NAMALWA (cell line): ENCODE data around the gene GMDS.

Source experiments
- DNase-seq: peaks from one replicate; pipeline ENCODE4 v3.0.0-alpha.2; 2015; ENCODE audit warnings: low spot score

GMDS gene

DNA sequence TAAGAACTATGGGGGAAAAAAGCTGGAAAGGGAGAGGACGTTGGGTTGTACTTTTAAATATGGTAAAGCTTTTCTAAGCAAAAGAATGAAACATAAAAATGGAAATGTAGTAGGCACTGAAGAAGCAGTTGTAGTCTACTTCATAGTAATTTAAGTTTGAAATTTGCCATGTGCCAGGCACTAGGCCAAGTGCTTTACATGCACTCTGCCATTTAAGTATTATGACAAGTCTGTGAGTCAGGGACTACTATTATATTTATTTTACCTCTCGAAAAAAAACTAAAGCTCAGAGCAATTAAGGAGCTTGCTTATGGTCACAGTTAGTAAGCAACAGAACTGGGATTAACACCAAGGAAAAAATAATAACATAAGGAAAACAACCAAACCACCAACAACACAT is 257.8 kb downstream of the GMDS start:
- no peak for DNase-seq

GRCh38 chr6:1986454-1987243 is 258.8 kb downstream of the GMDS start:
- DNase-seq: no peak

DNA sequence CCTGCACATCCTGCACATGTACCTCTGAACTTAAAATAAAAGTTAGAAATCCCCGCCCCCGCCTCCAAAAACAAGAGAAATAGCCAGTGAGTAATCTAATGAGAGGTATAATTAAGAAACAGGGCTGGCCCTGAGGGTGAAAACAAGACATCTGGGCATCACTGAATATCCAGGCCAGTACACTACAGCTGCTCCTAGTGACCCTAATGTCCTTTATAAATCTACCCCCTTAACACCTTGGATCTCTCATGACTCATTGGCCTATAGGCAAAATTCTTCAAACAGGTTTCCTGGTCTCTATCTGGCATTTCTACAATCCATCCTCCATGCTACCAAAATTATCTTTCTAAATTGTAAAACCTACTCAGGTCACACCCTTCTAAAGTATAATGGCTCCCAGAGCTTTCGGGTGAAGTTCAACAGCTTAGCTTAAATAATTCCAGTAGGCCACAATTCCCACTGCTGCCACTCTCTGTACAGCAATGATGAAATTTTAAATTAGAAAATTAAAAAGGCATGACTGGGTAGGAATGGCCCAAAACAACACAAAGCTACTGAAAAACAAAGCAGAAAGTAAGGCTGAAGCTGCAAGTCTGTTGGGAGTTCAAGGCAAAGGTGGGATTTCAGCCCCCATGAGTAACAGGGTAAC is 260.9 kb downstream of the GMDS start:
- no peak for DNase-seq

DNA sequence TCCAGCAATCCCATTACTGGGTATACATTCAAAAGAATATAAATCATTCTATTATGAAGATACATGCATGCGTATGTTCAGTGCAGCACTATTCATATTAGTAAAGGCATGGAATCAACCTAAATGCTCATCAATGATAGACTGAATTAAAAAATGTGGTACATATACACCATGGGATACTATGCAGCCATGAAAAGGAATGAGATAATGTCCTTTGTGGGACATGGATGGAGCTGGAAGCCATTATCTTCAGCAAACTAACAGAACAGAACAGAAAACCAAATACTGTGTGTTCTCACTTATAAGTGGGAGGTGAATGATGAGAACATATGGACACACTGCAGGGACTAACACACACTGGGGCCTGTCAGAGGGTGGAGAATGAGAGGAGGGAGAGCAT is 261.6 kb downstream of the GMDS start:
- no peak for DNase-seq

DNA sequence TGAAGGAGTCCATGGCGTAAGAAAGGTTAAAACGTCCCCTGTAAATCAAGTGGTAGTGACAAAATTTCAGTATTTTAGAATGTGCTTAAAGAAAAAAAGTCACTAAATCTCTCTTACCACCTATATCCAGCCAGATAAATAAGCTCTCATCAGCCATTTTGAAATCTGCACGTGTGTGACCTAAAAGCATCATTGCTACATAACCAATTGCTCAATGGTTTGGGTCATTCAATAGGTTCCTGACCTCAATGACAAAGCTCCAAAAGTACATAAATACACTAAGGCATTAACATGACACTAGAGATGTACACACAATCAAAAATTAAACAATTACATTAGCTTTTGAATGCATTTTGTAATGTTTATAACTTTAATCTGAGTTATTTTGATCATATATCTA is 272.4 kb downstream of the GMDS start:
- no peak for DNase-seq

DNA sequence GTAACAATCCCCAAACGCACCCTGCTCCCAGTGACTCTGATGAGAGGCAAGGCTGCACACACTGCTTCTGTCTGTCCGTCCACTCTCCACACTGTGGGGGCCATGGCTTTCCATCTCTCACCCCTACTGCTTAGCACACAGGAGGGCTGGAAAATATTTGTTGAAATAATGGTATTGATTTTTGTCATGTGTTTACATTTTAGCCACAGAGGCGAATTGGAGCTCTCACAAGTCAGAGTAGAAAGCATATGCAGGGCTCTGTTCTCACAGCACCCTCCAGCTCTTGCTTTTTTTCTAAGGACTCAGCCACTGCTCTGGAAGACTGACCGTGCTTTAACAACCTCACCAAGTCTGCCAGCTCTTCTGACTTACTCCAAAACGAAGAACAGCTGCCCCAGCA is 273.8 kb downstream of the GMDS start:
- DNase-seq: no peak

- no peak for DNase-seq
Measured at GRCh38 chr6:1970151-1970561, 275.2 kb downstream of the GMDS start.

GRCh38 chr6:1966713-1967112 is 278.7 kb downstream of the GMDS start:
- DNase-seq: no peak

GRCh38 chr6:1965596-1966224 is 279.7 kb downstream of the GMDS start:
- DNase-seq: no peak

DNA sequence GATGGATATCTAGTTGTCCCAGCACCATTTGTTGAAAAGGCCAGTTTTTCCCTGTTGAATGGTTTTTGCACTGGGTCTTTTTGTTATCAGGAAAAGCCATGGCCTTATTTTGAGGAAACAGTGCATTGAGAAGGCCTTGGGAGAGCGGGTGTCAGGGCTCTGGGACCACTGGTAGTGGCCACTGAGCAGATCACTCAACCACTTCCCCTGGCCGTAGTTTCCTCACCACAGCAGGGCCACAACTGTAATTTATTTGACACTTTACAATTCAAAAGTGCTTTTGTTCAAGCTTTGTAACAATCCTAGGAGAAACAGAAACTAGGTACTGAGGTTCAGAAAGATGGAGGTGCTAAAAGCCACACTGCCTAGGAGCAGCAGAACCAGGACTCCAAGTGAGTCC is 281.8 kb downstream of the GMDS start:
- no peak for DNase-seq

GRCh38 chr6:1962201-1962600 is 283.2 kb downstream of the GMDS start:
- DNase-seq: no peak

- DNase-seq: no peak
Measured at GRCh38 chr6:1960486-1961142, 284.8 kb downstream of the GMDS start.

DNA sequence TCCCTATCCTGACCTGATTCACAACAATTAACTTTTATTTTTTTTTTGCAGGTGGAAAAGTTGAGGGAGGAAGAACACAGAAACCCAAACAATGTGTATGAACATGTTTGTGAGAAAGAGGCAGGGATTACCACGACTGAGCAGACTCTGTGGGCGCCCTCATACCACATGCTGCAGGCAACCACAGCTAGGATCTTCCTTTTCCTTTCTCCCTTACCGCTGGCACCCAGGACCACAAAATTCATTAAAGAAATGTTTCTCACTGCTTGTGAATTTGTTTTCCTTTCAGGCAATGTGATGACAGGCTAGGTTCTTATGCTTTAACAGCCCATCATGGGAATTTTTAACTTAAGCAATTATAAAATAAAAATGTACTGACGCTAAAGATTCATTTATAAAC is 287.1 kb downstream of the GMDS start:
- DNase-seq: no peak

DNA sequence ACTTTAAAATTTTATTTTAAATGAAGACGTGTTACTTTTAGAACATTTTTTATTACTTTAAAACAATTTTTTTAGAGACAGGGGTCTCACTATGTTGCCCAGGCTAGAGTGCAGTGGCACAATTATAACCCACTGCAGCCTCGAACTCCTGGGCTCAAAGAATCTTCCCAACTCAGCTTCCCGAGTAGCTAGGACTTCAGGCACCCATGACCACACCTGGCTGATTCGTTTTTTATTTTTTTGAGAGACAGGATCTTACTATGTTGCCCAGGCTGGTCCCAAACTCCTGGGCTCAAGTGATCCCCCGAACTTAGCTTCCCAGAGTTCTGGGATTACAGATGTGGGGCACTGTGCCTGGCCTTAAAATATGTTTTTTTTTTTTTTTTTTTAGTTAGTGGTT is 287.7 kb downstream of the GMDS start:
- DNase-seq: no peak

- DNase-seq: no peak
Measured at GRCh38 chr6:1952740-1953360, 292.6 kb downstream of the GMDS start.

DNA sequence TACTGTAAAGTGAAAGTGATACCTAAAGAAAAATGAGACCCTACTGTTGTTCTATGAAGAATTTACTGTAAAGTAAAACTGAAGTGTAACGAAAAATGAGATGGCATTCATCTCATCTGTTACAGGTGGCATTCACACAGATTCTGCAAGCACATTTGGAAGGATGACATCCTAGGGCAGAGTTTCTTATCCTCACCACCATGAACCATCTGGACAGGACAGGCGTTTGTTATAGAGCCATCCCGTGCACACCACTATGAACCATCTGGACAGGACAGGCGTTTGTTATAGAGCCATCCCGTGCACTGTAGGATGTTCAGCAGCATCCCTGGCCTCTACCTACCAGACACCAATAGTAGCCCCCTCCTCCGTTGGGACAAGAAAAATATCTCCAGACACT is 294.8 kb downstream of the GMDS start:
- no peak for DNase-seq

- no peak for DNase-seq
Measured at GRCh38 chr6:1949538-1949937, 295.9 kb downstream of the GMDS start.

- DNase-seq: no peak
Measured at GRCh38 chr6:1947922-1948321, 297.5 kb downstream of the GMDS start.

- DNase-seq: no peak
Measured at GRCh38 chr6:1946583-1946982, 298.8 kb downstream of the GMDS start.

- DNase-seq: no peak
Measured at GRCh38 chr6:1945235-1945832, 300.1 kb downstream of the GMDS start.

DNA sequence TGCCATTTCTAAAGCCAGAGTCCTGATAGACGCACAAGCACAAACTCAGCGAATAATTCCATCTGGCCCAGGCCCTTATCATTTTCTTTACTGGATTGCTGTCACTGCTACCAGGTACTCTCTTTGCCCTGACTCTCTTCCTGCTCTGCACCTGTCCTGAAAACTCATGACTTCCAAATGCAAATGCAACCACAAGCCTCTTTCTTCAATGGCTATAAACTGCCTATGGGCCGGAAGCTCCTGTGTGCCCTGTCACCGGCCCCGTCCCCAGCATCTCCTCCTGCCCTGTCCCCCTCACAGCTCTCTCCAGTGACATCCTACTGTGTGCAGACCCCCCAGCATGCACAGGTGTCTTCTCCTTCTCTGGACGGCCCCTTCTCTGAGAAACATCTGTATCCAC is 302.6 kb downstream of the GMDS start:
- DNase-seq: no peak

GRCh38 chr6:1941534-1941933 is 303.9 kb downstream of the GMDS start:
- no peak for DNase-seq
